LoVo (cell line): ENCODE measurements around the gene MAP2K5.

ENCODE experiments used
- DNase-seq: peaks from one replicate; pipeline ENCODE4 v3.0.0-alpha.2; 2016; ENCODE audit warnings: low spot score

MAP2K5 gene

GRCh38 chr15:67783303-67783702, 240.8 kb downstream of the MAP2K5 start:
- DNase-seq, result no peak

GRCh38 chr15:67784090-67784781, 241.7 kb downstream of the MAP2K5 start:
- DNase-seq, result no peak

- no peak for DNase-seq
These were observed 242.4 kb downstream of the MAP2K5 start for GRCh38 chr15:67784856-67785430.

GRCh38 chr15:67785431-67785830, 242.9 kb downstream of the MAP2K5 start:
- DNase-seq, result no peak

GRCh38 chr15:67786646-67787045, 244.1 kb downstream of the MAP2K5 start:
- no peak for DNase-seq

- no peak for DNase-seq
These were observed 246.5 kb downstream of the MAP2K5 start for GRCh38 chr15:67788986-67789385.

- no peak for DNase-seq
These were observed 248.3 kb downstream of the MAP2K5 start for GRCh38 chr15:67790610-67791319.

GRCh38 chr15:67792250-67792942, 249.9 kb downstream of the MAP2K5 start:
- no peak for DNase-seq

GRCh38 chr15:67794832-67795574, 252.5 kb downstream of the MAP2K5 start:
- no peak for DNase-seq

GRCh38 chr15:67796196-67797127, 254.0 kb downstream of the MAP2K5 start:
- DNase-seq, result no peak

- no peak for DNase-seq
These were observed 257.3 kb downstream of the MAP2K5 start for GRCh38 chr15:67799801-67800205.

- DNase-seq, result no peak
These were observed 258.6 kb downstream of the MAP2K5 start for GRCh38 chr15:67801142-67801541.

GRCh38 chr15:67801926-67802914, 259.7 kb downstream of the MAP2K5 start:
- no peak for DNase-seq

GRCh38 chr15:67803299-67803698, 260.8 kb downstream of the MAP2K5 start:
- DNase-seq, result no peak

GRCh38 chr15:67803996-67804843, 261.7 kb downstream of the MAP2K5 start:
- no peak for DNase-seq

- DNase-seq, result no peak
These were observed 262.6 kb downstream of the MAP2K5 start for GRCh38 chr15:67805008-67805665.

- DNase-seq, result no peak
These were observed 263.4 kb downstream of the MAP2K5 start for GRCh38 chr15:67805666-67806516.
